CD14-positive monocyte (primary cell): Measurements from ENCODE around the gene DPM2. TPM values are rescaled to one million over a fixed set of nuclear protein-coding genes. Genes with fewer than 3 reads are reported as not detected.

ENCODE experiments used
- DNase-seq, 3 donors: peaks; one replicate each; pipeline ENCODE4 v3.0.0-alpha.2; 2011 to 2022
- H2AFZ ChIP-seq: 2 replicates; pipeline ENCODE4 v1.6.0; 2012; ENCODE audit warnings: mild to moderate bottlenecking, low read depth, low read length, inconsistent platforms; ENCODE audit not compliant: insufficient read depth, poor library complexity, severe bottlenecking
- H3K27ac ChIP-seq, 2 donors: 1 replicate in 1 of 2; 2 replicates in 1 of 2; pipeline ENCODE4 v1.5.1; 2012 to 2013; ENCODE audit warnings: low read length in 2 of 2, control low read depth in 1 of 2, inconsistent platforms in 1 of 2, low read depth in 1 of 2, mild to moderate bottlenecking in 1 of 2
- H3K27me3 ChIP-seq, 2 donors: one replicate each; pipeline versions ENCODE4 v1.6.0 to v1.6.1; 2011 to 2013; ENCODE audit warnings: low read length in 2 of 2; ENCODE audit not compliant: control insufficient read depth in 2 of 2, insufficient read depth in 2 of 2
- H3K36me3 ChIP-seq, 2 donors: replicated peaks in 1 of 2; 1 replicate in 1 of 2; 2 replicates in 1 of 2; pipeline versions ENCODE4 v1.5.1 to v1.6.1; 2012 to 2013; ENCODE audit warnings: low read length in 2 of 2, control low read depth in 1 of 2, inconsistent platforms in 1 of 2, mild to moderate bottlenecking in 1 of 2; ENCODE audit not compliant: insufficient read depth in 2 of 2, control insufficient read depth in 1 of 2
- H3K4me1 ChIP-seq, 2 donors: 1 replicate in 1 of 2; 2 replicates in 1 of 2; pipeline versions ENCODE4 v1.5.1 to v1.6.1; 2012 to 2013; ENCODE audit warnings: low read length in 2 of 2, control low read depth in 1 of 2, inconsistent platforms in 1 of 2, mild to moderate bottlenecking in 1 of 2, moderate library complexity in 1 of 2; ENCODE audit not compliant: insufficient read depth in 2 of 2, control insufficient read depth in 1 of 2
- H3K4me2 ChIP-seq: replicated peaks from 2 replicates; pipeline ENCODE3; 2012; ENCODE audit warnings: low read length, moderate library complexity, mild to moderate bottlenecking; ENCODE audit not compliant: poor library complexity, severe bottlenecking; ENCODE audit errors: extremely low read depth
- H3K4me3 ChIP-seq, 3 experiments: fragments of 200-600 bp in 1 of 3; sonication (generic) in 1 of 3; replicated peaks in 1 of 3; 1 replicate in 2 of 3; 2 replicates in 1 of 3; pipeline ENCODE4 v1.5.1; 2011 to 2013; ENCODE audit warnings: low read length in 3 of 3, mild to moderate bottlenecking in 3 of 3, control low read depth in 2 of 3, low read depth in 2 of 3, inconsistent platforms in 1 of 3, moderate library complexity in 1 of 3
- H3K79me2 ChIP-seq: 2 replicates; pipeline ENCODE4 v1.6.0; 2012; ENCODE audit warnings: mild to moderate bottlenecking, control low read depth, inconsistent platforms, low read length, moderate library complexity; ENCODE audit not compliant: insufficient read depth
- H3K9ac ChIP-seq: 2 replicates; pipeline ENCODE4 v1.6.0; 2017; ENCODE audit warnings: low read length, mild to moderate bottlenecking; ENCODE audit not compliant: insufficient read depth, poor library complexity, severe bottlenecking
- H3K9me3 ChIP-seq, 2 donors: replicated peaks in 1 of 2; 1 replicate in 1 of 2; 2 replicates in 1 of 2; pipeline versions ENCODE4 v1.5.1 to v1.6.1; 2012 to 2013; ENCODE audit warnings: low read length in 2 of 2, control low read depth in 1 of 2; ENCODE audit not compliant: control insufficient read depth in 1 of 2, insufficient read depth in 1 of 2
- H4K20me1 ChIP-seq: 2 replicates; pipeline ENCODE4 v1.6.0; 2012; ENCODE audit warnings: mild to moderate bottlenecking, low read length, control low read depth, moderate library complexity; ENCODE audit not compliant: insufficient read depth
- H3K27ac Mint-ChIP-seq, 7 donors: one replicate each; pipeline ENCODE4 v1.8.0; 2020; ENCODE audit warnings: mild to moderate bottlenecking in 7 of 7, mixed read lengths in 7 of 7, moderate library complexity in 6 of 7, inconsistent platforms in 2 of 7
- H3K27me3 Mint-ChIP-seq, 3 donors: one replicate each; pipeline ENCODE4 v1.8.0; 2021 to 2022; ENCODE audit warnings: low read depth in 3 of 3, mild to moderate bottlenecking in 3 of 3, mixed read lengths in 3 of 3, moderate library complexity in 3 of 3, inconsistent platforms in 1 of 3
- H3K36me3 Mint-ChIP-seq, 2 donors: one replicate each; pipeline ENCODE4 v1.8.0; 2020; ENCODE audit warnings: mixed read lengths in 2 of 2, inconsistent platforms in 1 of 2, mild to moderate bottlenecking in 1 of 2
- H3K4me1 Mint-ChIP-seq: one replicate; pipeline ENCODE4 v1.8.0; 2020; ENCODE audit warnings: mild to moderate bottlenecking, mixed read lengths
- H3K4me3 Mint-ChIP-seq, 2 donors: one replicate each; pipeline ENCODE4 v1.8.0; 2020; ENCODE audit warnings: mild to moderate bottlenecking in 2 of 2, mixed read lengths in 2 of 2, moderate library complexity in 1 of 2
- H3K9me3 Mint-ChIP-seq, 7 donors: one replicate each; pipeline ENCODE4 v1.8.0; 2020 to 2022; ENCODE audit warnings: mixed read lengths in 7 of 7, mild to moderate bottlenecking in 6 of 7, moderate library complexity in 6 of 7, inconsistent platforms in 2 of 7
- CTCF ChIP-seq: fragments of 200-600 bp; IDR thresholded peaks from one replicate; pipeline ENCODE4 v1.8.0; 2022; ENCODE audit warnings: antibody characterized with exemption, mild to moderate bottlenecking
- WGBS: methylation state at CpG from one replicate; pipeline ENCODE4 v1.1.5; 2013; ENCODE audit warnings: missing lambda C conversion rate; ENCODE audit not compliant: insufficient coverage; 5-methylcytosine and 5-hydroxymethylcytosine counted together
- intact Hi-C, 2 donors: fragments of 100-400 bp; cut with micrococcal nuclease; formaldehyde crosslinking; loops; one replicate each; pipeline versions ENCODE4 v1.15.0 to v1.15.1; 2023
- polyA plus RNA-seq, 3 donors: library from polyadenylated mRNA; depleted of rRNA in 1 of 3; unstranded in 2 of 3; stranded (reverse) in 1 of 3; fragments of 300-500 nt in 2 of 3; fragments of >200 nt in 1 of 3; fragmentation: Illumina TruSeq in 2 of 3; gene quantifications; 1 replicate in 2 of 3; 2 replicates in 1 of 3; pipeline ENCODE4 v1.2.3, GENCODE V29; 2012 to 2021

Gene DPM2
- polyA plus RNA-seq, 3 donors, result 22.4 to 28.7 (median 25.4) TPM

DNA sequence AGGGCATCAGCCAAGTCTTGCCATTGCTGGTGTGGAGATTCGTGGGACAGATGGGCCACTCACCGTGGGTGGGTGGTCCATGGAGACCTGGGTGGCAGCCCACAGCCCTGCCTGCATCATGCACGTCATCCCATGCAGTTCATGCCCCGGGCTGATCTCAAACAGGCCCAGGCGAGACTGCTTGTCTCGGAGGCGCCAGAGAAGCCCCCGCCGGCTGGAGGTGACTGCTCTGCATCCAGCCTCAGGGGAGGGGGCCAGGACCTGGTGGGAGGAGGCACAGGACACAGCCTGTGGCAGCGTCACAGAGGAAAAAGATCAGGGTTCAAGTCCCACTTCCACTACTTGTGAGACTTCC lies 8.1 kb downstream of the DPM2 start:
- peaks cover 30 to 34% of the 10 kb centered on the region in 2 donors for H3K4me1 ChIP-seq
- no peak overlapping the region for H3K4me3 ChIP-seq
- H3K36me3 ChIP-seq, result peaks cover 0 to under 1% of the 10 kb centered on the region in 2 donors
- Mint-ChIP-seq H3K9me3 (peaks cover 0 to 7% (median 4%) of the 10 kb centered on the region in 7 donors), H3K27me3 (peaks cover 61 to 77% (median 73%) of the 10 kb centered on the region in 3 donors), H3K4me1 (peaks cover 33% of the 10 kb centered on the region), H3K36me3 (peaks cover 16 to 18% of the 10 kb centered on the region in 2 donors), H3K4me3 (peak overlapping the region in 1 of 2 donors; percentile 79), H3K27ac (no peak overlapping the region)
- no peak overlapping the region for H3K4me2 ChIP-seq
- H3K27ac ChIP-seq, result no peak overlapping the region
- intact Hi-C loops, result loop anchor here in 1 of 2 donors (10.0 kb wide), 1 partner anchor 335 kb away; no protein-coding TSS in a partner anchor
- peaks cover 2% of the 10 kb centered on the region for H3K79me2 ChIP-seq
- peaks cover 0 to 14% of the 10 kb centered on the region in 2 donors for H3K9me3 ChIP-seq
- TF ChIP-seq CTCF, result no peak
- peaks cover 33 to 68% of the 10 kb centered on the region in 2 donors for H3K27me3 ChIP-seq
- no peak overlapping the region for H3K9ac ChIP-seq
- no peak for DNase-seq
- H2AFZ ChIP-seq, result no peak overlapping the region
- peaks cover 19% of the 10 kb centered on the region for H4K20me1 ChIP-seq
- 84% methylated on average over 9 of the region's 10 CpGs for WGBS

DNA sequence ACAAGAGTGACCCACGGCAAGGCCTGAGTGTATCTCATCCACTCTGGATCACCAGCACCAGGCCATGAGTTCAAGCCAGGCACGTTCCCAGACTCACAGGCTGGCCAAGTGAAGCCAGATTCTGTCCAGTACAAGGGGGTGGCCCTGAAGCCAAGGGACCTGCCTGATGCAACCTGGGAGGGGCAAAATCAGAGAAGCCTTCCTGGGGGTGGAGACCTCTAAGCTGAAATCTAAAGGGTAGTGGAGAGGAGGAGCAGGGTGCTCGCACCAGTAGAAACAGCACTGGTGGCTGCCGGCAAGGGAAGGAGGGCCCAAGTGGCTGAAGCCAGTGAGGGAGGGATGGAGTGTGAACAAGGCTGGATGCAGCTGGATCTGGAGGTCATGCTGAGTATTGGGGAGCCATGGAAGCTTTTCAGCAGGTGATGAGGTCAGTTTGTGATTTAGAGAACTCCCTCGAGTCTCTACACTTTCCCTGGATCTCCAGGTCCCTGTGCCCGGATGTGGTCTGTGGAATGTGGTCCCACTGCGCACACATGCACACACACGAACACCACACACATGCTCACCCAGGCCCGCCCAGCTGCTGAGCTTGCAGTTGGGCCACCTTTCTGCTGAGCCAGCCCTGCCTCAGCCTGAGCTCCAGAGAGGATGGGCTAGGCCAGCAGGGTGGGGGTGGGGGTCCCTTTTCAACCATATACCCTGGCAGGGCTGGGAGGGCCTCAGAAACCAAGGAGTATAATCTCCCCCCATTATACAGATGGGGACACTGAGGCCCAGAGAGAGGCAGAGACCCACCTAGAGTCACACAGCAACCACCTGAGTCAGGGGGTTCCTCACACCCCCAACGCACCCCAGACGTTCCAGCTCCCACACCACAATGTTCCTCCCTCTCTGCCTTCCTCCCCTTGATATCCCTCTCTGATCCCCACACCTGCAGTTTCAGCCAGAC lies 8.7 kb downstream of the DPM2 start:
- H3K9ac ChIP-seq, result no peak overlapping the region
- H3K4me1 ChIP-seq, result peaks cover 30 to 34% of the 10 kb centered on the region in 2 donors
- no peak for TF ChIP-seq CTCF
- Mint-ChIP-seq H3K9me3 (peaks cover 0 to 7% (median 4%) of the 10 kb centered on the region in 7 donors), H3K4me3 (peak overlapping the region in 1 of 2 donors; percentile 79), H3K4me1 (peaks cover 29% of the 10 kb centered on the region), H3K27ac (peak overlapping the region in 1 of 7 donors; percentile 32), H3K27me3 (peaks cover 66 to 82% (median 79%) of the 10 kb centered on the region in 3 donors), H3K36me3 (peaks cover 12% of the 10 kb centered on the region in 2 donors)
- H2AFZ ChIP-seq, result no peak overlapping the region
- no peak for DNase-seq
- H3K4me3 ChIP-seq, result no peak overlapping the region
- WGBS, result 68% methylated on average over 6 of the region's 11 CpGs
- no peak overlapping the region for H3K4me2 ChIP-seq
- peaks cover 0 to 14% of the 10 kb centered on the region in 2 donors for H3K9me3 ChIP-seq
- H3K79me2 ChIP-seq, result no peaks in the 10 kb centered on the region
- no peak overlapping the region for H3K27ac ChIP-seq
- H3K27me3 ChIP-seq, result peaks cover 33 to 72% of the 10 kb centered on the region in 2 donors
- intact Hi-C loops, result loop anchor here in 1 of 2 donors (10.0 kb wide), 1 partner anchor 334 kb away; no protein-coding TSS in a partner anchor
- H3K36me3 ChIP-seq, result no peaks in the 10 kb centered on the region
- H4K20me1 ChIP-seq, result peaks cover 13% of the 10 kb centered on the region
